HEK293 (cell line): Measurements from ENCODE around the gene NDUFV1.

Experiments used
- ZNF274 ChIP-seq, 2 experiments: fragments of 200-500 bp in 1 of 2; fragments of 450-650 bp in 1 of 2; sonication (Bioruptor generic) in 1 of 2; formaldehyde crosslinking in 1 of 2; IDR thresholded peaks; 2 replicates each; pipeline versions ENCODE4 v1.5.1 to v1.6.1; 2014 to 2016; ENCODE audit warnings: borderline replicate concordance in 1 of 2, inconsistent platforms in 1 of 2, low read length in 1 of 2, missing biosample characterization in 1 of 2, missing genetic modification characterization in 1 of 2
- ZNF423 ChIP-seq: fragments of 450-650 bp; formaldehyde crosslinking; IDR thresholded peaks from 2 replicates; pipeline ENCODE4 v1.5.1; 2016; ENCODE audit warnings: missing biosample characterization, missing genetic modification characterization

DNA sequence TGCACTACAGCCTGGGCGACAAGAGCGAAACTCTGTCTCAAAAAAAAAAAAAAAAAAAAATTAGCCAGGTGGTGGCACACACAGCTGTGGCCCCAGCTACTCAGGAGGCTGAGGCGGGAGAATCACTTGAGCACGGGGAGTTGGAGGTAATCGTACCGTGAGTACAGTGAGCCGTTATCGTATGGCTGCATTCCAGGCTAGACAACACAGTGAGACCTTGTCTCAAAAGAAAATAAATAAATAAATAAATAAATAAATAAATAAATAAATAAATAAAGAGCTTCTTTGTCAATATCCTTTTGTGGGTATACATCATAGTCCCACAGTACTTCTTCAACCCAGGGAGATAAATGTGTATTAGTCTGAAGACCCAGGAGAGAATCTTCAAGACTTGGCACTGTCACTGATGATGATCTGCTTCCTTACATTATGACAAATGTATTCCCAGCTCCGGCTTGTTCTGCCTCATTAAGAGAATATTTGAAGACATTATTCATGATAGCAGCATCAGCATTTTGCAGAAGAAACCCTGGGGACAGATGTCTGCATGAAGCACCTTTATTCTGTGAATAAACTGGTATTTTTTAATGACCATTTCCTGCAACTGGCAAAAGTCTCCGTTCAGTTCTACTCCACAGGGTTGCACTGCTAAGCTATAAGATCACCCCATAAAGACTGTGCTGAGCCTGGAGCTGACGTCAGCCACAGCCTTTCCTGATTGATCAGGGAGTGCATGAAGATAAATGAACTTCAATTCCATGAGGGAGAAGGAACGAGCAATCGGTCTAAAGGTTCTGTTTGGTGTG, 45.4 kb downstream of the NDUFV1 start:
- TF ChIP-seq ZNF423 (no peak), ZNF274 (IDR thresholded peaks at IDR 0.05; ENCODE audit: low read length) (no peak), ZNF274 (tag by site-specific recombination; IDR thresholded peaks at IDR 0.05; ENCODE audit: borderline replicate concordance) (no peak)
